HG02970 (cell line): ENCODE measurements around the gene DACT2.

Experiments used
- ATAC-seq: cut with Tn5 transposase; IDR thresholded peaks from one replicate; pipeline ENCODE4 v1.9.1; 2021; ENCODE audit warnings: mild to moderate bottlenecking, moderate library complexity, moderate number of reproducible peaks; ENCODE audit not compliant: unreplicated experiment, low FRiP score

The DACT2 gene

DNA sequence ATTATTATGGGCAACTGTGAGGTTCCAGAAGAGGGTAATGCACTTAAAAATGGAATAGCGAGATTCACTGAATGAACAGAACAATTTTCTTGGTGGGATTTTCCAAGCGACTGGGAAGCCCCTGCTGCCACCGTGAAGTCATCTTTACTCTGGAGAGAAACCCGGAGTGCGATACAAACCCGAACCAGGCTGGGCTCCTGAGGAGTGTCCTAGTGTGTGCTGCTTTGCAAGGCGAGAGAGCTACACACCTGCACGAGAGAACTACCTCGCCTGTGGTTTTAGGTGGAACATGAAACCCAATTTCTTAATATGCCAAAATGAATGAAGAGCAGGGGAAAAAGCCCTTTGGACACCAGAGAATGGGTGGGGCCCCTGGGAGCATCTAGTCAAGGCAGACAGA is 33.5 kb upstream of the DACT2 start:
- ATAC-seq, result no peak

DNA sequence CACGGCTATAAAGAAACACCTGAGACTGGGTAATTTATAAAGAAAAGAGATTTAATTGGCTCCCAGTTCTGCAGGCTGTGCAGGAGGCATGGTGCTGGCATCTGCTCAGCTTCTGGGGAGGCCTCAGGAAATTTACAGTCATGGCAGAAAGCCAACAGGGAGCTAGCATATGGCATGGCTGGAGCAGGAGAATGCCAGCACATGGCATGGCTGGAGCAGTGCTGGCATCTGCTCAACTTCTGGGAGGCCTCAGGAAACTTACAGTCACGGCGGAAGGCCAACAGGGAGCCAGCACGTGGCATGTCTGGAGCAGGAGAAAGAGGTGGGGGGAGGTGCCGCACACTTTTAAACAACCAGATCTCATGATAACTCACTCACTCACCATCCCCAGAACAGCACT is 32.5 kb upstream of the DACT2 start:
- no peak for ATAC-seq

DNA sequence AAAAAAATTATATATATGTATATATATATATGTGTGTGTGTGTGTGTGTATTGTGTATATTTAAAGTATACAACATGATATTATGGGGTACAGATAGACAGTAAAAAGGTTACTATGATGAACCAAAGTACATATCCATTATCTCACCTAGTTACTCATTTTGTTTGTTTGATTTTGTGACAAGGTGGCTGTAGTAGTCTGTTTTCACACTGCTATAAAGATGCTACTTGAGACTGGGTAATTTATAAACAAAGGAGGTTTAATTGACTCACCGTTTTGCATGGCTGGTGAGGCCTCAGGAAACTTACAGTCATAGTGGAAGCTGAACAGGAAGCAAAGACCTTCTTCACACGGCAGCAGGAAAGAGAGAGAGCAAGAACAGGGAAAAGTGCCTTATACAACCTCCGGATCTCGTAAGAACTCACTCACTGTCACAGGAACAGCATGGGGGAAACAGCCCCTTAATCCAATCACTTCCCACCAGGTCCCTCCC is 30.2 kb upstream of the DACT2 start:
- no peak for ATAC-seq

DNA sequence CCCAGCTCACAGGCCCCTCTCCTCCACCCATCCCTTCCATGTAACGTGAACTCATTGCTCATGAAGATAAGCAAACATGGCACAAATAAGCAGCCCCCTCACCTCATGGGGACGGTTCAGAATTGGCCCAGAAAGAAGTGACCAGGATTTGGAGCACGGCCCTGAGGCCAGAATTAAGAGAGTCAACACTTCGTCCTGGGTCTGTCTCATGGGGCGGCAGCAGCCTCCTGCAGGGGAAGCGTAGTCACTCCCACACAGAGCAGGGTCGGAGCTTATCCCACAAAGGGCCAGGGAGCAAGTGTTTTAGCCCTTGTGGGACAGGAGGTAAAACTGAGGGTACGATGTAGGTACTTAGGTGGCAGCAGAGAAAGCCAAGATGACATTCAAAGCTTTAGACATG is 28.6 kb upstream of the DACT2 start:
- no peak for ATAC-seq

DNA sequence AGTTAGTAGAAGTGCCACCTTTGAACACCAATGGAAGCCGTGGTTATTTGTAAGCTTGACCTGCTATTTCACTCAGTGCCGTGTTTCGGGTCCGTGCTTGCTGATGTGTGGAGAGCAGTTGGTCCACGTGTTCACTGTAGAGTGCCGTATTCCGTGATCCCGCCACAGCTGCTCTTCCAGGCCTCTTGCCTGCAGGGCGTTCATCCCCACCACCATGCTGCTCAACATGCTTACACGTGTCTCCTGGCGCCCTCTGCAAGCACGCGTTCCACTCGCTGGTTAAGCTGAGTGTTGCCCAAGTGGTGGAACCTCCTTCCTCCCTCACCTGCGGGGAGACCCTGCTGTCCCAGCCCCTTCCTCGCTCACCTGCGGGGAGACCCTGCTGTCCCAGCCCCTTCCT is 28.0 kb upstream of the DACT2 start:
- ATAC-seq, result no peak

DNA sequence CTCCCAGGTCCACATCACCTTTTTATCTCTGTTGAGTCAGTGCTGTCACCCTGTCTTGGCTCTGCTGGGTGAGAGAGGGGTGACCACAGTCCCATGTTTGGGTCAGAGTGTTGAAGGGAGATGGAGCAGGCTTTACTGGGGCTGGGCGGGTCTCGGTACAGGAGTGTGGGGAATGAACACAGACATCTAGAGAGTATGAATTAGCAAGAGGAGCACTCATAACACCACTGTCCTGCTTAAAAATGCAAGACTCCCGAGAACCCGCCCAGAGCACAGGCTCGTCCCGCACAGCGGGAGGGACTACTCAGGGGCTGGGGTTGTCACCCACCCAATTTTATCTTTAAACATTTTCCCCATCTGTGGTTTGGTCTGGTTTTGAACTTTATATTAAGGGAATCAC is 27.5 kb upstream of the DACT2 start:
- ATAC-seq, result no peak

DNA sequence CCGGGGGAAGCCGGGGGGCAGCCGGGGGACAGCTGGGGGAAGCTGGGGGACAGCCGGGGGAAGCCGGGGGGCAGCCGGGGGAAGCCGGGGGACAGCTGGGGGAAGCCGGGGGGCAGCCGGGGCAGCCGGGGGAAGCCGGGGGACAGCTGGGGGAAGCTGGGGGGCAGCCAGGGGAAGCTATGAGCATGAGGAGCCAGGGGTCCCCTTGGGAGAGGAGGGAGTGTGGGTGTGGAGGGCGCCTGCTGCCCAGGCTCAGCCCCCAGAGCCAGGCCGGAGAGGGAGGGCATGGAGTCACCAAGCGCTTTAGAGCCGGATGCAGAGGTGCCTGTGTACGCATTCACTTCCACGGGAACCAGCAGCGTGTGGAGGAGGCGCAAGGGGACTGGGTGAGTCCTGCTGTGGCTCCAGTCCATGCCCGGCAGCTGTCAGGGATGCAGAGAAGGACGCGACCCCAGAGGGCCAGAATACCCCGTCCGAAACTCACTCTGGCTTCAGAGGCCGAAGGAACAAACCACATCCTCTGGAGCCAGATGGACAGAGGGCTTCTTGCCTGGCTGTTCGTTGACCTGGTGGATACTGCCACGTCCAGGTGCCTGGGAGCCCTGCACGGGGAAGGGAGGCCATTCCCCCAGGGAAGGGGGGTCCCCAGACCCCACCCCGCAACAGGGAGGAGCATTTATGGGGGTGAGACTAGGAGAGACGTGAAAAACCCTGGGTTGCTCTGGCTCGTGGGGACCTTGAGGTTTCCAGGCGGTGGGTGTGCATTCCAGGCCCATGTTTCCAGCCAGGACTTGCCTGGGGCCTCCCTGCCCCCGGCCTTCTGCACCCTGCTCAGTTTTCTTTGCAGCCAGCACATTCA is 26.5 kb upstream of the DACT2 start:
- no peak for ATAC-seq

DNA sequence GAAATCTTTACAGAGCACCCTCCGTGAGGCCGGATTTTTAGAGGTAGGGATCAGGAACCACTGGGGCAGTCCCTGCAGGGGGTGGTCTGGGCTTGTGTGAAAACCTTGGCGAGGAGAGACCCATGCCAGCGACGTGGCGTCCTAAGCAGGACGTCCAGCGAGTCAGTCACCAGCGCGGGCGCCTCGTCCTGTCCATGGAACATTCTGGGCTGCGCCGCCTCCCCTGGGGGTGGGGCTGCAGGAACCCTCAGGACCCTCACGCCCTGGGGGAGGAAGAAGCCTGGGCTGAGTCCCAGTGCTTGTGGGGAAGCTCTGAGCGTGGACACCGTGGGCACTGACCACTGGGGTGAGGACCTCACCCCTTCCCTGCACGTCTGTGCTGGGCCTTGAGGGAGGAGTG is 25.7 kb upstream of the DACT2 start:
- no peak for ATAC-seq

DNA sequence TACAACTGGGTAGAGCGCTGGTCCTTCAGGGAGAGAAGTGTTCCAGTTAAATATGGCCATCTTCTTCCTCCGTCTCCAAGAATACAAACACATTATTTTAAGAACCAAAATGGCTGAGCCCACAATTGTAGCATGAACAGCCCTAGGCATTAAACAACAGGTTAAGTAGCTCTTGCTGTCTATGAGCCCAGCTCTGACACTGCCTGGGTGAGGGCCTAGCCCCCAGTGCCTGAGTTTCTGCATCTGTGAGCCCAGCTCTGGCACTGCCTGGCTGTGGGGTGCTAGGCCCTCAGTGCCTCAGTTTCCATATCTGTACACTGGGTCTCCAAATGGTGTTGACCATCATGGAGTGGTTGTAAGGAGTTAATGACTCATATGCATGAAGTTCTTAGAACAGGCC is 24.8 kb upstream of the DACT2 start:
- ATAC-seq, result no peak

DNA sequence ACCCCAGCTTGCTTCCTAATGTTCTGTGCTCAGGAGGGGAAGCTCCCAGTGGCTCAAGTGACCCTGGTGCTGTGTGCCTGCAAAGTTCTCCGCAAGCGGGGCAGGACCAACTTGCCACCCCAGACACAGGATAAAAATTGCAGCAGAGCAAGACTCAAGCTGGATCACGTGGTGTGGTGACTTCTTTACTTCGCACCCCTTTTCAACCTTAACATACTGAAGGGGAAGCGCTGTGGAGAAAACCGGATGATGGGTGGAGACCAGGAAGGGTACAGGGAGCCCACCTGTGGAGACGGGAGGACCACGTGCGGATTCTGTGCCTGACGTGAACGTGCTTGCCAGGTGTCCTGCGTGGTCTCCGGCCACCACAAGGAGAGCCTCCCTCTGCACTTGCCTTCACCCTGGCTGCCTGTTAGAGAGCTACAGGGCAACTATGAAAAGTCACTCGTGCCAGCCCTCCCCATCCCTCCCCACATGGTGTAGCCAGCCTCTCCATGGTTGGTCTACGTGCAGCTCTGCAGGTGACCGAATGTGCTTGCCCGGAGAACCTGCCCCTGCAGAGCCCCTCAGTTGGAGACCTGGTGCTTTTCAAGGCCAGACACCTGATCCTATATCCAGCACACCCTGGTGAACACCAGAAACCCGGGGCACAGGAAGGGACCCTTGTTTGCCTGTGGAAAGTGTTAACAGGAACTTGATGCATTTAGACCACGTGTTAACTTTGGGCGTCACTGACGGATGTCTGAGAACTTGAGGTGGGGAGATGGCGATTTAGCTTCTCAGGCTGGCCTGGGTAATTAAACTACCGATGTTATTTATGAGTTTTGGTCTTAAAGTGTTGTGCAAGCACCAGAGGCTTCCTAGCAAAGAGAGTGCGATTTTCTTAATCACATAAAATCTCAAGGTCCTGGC is 23.9 kb upstream of the DACT2 start:
- ATAC-seq, result no peak

DNA sequence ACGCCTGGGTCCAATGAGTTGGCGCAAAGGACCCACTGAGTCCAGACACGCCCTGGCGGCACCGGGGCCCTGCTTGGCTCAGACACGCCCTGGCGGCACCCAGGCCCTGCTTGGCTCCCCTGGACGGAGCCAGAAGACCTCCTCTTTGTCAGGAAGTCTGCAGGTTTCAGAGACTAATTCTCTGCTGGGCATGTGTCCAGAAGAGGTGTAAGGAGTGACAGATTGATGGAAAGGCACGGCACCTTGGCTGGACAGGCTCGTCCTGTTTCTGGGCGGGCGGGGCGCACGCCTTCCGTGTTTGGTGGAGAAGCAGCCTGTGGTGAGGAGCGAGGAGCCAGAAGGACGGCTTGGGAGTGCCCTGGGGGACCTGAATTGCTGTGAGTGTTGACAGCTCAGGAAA is 23.1 kb upstream of the DACT2 start:
- ATAC-seq, result no peak

DNA sequence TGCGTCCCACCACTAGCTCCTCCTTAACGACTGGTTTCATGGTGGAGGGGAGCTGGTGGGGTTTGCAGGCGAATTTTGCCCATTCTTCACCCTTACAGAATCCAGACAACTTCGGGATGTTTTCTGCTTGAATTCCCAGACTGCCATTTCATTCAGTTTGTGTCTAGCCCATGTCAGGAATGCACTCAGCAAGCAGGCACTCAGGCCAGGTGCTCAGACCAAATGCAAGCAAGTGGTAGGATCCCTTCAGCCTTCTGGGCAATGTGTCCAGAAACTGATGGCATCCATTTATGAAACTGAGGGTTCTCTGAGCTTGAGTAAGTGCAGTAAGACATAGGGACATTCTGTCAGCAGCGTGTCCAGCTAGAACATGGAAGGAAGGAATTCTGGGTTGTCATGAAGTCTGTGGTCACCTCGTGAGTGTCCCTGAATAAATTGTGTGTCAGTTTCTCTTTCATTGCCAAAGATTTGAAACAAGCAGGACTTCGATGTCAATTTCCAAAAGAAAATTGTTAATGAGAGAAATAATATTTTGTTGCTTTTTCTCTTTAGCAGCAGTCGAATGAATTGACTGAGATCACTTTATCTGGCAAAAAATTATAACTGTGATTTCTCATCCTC is 21.8 kb upstream of the DACT2 start:
- ATAC-seq, result no peak

DNA sequence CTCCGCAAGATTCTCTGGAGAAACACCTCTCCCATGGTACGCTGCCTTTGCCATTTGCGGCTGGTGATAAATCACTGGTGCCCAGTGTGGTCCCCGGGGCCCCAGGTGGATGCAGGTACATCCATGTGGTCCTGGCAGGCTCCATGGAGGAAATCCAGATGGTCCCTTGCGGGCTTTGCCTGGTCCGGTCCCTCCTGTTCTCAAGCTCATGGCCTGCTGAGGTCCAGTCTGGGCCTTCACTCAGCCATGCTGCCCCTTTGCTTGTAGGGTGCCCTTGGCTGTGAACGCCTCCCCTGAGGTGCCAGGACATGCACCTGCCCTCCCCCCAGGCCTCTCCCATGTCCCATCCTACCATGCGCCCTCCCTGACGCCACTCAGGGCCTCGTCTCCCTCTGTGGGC is 21.2 kb upstream of the DACT2 start:
- ATAC-seq, result no peak

DNA sequence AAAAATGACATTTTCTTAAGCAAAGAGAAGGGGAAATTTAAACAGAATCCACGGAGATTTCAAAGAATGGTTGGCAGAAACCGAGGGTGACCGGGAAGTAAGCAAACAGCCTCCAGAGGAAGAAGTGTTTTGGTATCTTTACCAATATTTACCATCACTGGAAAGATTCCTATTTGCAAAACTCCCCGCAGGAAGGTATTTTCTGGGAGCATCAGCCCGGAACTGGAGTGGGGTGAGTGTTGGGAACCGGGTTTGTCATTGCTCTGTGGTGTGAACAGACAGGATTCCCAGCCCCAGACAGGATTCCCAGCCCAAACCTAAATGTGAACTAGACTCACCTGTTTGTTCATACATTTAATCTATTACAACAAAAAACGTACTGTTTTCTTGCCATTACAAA is 19.2 kb upstream of the DACT2 start:
- ATAC-seq, result no peak

DNA sequence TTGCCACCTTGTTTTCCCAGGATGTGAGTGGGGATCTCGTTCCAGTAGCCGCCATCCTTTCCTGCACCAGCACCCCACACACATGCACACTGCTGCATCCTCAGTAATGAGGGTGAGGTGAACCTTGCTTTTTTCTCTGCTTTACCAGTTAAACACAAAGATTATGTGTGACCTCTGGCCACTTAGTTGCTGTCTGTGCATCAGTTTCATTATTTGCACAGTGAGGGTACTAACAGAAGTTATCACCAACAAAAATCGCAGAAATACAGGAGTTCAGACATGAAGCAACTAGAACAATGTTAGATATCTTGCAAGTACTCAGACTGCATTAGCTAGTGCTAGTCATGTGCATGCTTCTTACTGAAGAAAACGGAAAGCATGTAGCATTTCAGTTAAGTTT is 17.4 kb upstream of the DACT2 start:
- ATAC-seq, result no peak

DNA sequence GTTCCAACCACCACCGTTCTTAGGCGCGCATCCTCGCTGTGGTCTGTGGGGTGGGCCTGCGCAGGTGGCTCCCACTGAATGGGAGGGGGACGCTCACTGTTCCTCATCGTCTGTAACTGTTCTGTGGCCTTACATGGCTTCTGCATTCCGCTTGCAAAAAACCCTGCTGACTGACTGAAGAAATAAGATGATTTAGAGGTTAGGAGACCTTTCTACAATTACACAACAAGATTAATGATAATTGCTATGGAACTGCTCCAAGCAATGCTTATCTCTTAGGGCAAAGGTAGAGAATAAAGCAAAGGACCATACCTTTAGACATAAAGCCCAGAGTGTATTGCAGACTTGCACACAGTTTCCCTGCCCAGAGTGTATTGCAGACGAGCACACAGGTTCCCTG is 14.4 kb upstream of the DACT2 start:
- no peak for ATAC-seq

DNA sequence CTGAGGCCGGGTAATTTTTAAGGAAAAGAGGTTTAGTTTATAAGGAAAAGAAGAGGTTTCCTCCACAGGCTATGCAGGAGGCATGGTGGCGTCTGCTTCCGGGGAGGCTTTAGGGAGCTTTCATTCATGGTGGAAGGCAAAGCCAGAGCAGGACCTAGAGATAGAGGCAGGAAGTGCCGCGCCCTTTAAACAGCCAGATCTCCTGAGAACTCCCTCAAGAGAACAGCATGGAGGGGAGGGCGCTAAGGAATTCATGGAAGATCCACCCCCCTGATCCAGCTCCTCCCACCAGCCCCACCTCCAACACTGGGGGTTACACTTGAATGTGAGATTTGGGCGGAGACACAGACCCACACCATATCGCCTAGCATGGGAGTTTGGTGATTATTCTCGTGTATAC is 13.9 kb upstream of the DACT2 start:
- ATAC-seq, result no peak

DNA sequence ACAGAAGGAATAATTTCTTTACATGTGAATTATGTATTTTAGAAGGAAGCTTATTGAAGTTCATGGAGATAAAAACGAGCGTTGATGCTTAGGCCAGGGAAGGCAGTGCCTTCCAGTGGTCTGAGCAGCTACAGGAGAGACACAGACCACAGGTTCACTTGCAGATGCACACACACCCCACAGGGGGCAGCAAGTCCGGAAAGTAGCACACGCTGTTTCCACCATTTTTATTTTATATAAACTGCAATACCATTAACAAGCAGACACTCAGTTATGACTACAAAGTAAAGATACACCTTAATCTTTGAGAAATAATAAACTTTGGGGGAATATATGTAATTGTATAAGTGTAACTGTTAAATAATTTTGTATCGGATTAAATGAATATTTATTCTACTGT is 13.5 kb upstream of the DACT2 start:
- ATAC-seq, result no peak

DNA sequence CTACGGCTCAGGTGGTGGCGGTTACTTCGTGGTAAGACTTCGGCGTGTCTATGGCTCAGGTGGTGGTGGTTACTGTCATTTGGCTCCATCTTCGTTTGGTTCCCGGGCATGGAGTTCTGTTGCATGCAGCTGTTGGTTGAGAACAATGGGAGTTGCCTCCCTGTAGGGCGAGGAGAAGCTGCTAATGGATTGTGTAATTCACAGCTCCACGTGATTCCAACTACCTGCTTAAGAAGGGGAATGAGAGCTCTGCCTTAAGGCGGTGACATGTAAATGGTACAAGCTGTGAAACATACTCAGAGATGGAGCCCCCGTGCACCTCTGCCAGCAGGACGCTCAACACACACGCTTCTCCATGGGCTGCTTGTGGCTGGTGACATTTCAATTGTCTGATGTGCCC is 12.4 kb upstream of the DACT2 start:
- ATAC-seq, result no peak

DNA sequence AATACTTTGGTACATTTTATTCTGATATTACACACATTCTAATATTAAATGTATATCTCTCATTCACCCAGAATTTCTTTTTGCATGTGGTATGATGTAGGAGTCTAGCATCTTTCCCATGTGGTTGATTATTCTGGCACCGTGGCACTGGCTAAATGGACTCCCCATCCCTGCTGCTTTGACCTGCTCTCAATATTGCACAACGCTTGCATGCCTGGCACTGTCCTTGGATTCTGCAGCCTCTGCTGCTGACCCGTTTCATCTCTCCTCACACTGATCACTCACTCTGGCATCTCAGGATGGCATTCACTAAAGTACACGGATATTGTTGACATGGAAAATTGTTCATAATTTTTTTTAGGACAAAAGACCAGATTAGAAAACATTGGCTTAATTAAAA is 11.5 kb upstream of the DACT2 start:
- ATAC-seq, result no peak

DNA sequence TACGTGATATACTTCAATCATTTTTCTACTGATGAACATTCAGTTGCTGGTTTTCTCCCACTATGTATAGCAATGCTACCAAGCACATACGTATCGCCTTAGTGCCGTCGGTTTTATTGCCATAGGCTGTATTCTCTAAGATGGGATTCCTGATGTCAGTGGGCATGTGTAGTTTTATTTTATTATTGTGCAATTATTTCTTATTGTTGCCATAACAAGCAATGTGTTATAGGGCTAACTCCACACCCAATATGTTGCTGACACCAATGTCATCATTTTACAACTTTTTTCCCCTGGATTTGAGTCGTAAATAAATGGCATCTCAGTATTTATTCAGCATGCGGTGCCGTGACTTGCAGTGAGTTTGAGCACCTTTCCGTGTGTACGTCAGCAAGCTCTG is 10.8 kb upstream of the DACT2 start:
- ATAC-seq, result no peak
